RWPE2 (cell line): Measurements from ENCODE around the gene C16orf86.

Source experiments
- ATAC-seq: fragments of 200-7000 bp; cut with Tn5 transposase; 3 replicates; pipeline ENCODE4 v1.9.1; 2021; ENCODE audit warnings: low read depth
- DNase-seq: peaks from one replicate; pipeline ENCODE4 v3.0.0-alpha.2; 2020; ENCODE audit warnings: low spot score
- H3K27ac ChIP-seq: fragments of 450-650 bp; 2 replicates; pipeline ENCODE4 v1.5.1; 2017; ENCODE audit warnings: mild to moderate bottlenecking; ENCODE audit not compliant: poor library complexity, severe bottlenecking
- H3K27me3 ChIP-seq: fragments of 250-450 bp; sonication (Bioruptor Pico); 2 replicates; pipeline ENCODE4 v1.5.1; 2021; ENCODE audit warnings: mild to moderate bottlenecking, moderate library complexity; ENCODE audit not compliant: insufficient read depth, poor library complexity, severe bottlenecking
- H3K36me3 ChIP-seq: fragments of 250-450 bp; sonication (Bioruptor Pico); 2 replicates; pipeline ENCODE4 v1.5.1; 2020; ENCODE audit warnings: low read depth, mild to moderate bottlenecking, moderate library complexity
- H3K4me1 ChIP-seq: fragments of 250-450 bp; sonication (Bioruptor Pico); 2 replicates; pipeline ENCODE4 v1.5.1; 2021; ENCODE audit warnings: mild to moderate bottlenecking, moderate library complexity; ENCODE audit not compliant: insufficient read depth, poor library complexity, severe bottlenecking
- H3K4me3 ChIP-seq: fragments of 250-450 bp; sonication (Bioruptor Pico); 2 replicates; pipeline ENCODE4 v1.5.1; 2021; ENCODE audit warnings: mild to moderate bottlenecking, moderate library complexity; ENCODE audit not compliant: severe bottlenecking
- H3K9me3 ChIP-seq: fragments of 250-450 bp; sonication (Bioruptor Pico); 2 replicates; pipeline ENCODE4 v1.5.1; 2021; ENCODE audit warnings: mild to moderate bottlenecking, moderate library complexity; ENCODE audit not compliant: severe bottlenecking
- TF ChIP-seq, protein P1 (sequence below): fragments of 450-650 bp; IDR thresholded peaks from one replicate; pipeline ENCODE4 v1.5.1; 2017; ENCODE audit warnings: mild to moderate bottlenecking, moderate library complexity; ENCODE audit not compliant: poor library complexity, severe bottlenecking

Gene C16orf86, protein sequence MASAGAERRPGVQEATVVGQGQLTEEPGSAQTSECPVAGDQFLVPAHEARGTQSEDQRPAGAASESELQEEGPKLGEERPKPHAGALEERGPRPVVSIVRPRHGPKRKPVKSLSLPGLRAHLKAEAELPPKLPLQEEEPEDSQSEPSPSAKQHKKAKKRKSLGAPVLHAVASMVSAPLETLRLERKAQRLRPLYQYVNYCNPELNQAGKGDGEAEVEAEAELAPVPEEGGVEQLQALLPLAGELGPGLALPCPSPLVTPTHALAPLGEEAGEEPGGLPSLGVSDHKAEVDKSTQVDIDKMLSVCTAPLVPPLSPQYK

DNA sequence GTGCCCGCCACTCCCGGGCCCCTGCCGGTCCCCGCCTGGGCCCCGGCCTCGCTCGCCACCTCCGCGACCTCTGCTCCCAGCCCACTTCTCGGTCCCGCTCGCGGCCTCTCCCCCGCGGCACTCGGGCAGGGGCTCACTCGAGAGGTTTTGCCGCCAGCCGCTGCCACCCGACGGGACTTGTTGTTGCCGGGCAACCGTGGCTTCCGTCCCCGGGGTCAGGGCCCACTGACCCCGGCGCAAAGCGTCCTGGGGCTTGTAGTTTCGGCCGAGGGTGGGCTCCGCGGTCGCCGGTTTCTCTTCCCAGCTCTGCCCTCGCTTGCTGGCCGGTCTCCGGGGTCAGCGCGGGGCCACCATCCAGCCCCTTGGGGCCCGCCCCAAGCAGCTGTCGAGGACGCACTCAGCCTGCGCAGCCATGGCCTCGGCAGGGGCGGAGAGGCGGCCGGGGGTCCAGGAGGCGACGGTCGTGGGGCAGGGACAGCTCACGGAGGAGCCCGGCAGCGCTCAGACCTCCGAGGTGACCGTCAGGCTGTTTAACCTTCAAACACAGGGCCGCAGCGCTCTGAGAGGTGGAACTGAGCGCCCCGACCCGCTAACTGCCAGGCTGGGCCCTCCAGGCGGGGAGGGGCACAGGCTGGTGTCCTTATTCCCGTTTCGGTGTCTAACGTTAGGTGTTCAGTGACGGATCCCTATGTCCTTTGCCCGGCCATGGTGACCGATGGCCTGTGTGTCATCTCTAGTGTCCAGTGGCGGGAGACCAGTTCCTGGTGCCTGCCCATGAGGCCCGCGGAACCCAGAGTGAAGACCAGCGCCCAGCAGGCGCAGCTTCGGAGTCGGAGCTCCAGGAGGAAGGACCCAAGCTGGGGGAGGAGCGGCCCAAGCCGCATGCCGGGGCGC lies at the start of gene C16orf86, which contains the start of gene ENKD1:
Gene C16orf86 (plus strand): TSS at position 256 of the 894 bp plus-strand sequence. CDS start 157 bp downstream, at position 413.
Gene ENKD1 (minus strand): TSS at position 192 of the 894 bp plus-strand sequence. CDS start 308 bp downstream, outside the sequence.
- Histone ChIP-seq H3K27ac (peak within 1 kb of the TSS; percentile 54), H3K4me1 (peaks cover 6% of the 10 kb centered on the region), H3K36me3 (no peaks in the 10 kb centered on the region), H3K9me3 (no peaks in the 10 kb centered on the region), H3K27me3 (no peaks in the 10 kb centered on the region), H3K4me3 (peak within 1 kb of the TSS; percentile 71)
- TF ChIP-seq, protein P1, sequence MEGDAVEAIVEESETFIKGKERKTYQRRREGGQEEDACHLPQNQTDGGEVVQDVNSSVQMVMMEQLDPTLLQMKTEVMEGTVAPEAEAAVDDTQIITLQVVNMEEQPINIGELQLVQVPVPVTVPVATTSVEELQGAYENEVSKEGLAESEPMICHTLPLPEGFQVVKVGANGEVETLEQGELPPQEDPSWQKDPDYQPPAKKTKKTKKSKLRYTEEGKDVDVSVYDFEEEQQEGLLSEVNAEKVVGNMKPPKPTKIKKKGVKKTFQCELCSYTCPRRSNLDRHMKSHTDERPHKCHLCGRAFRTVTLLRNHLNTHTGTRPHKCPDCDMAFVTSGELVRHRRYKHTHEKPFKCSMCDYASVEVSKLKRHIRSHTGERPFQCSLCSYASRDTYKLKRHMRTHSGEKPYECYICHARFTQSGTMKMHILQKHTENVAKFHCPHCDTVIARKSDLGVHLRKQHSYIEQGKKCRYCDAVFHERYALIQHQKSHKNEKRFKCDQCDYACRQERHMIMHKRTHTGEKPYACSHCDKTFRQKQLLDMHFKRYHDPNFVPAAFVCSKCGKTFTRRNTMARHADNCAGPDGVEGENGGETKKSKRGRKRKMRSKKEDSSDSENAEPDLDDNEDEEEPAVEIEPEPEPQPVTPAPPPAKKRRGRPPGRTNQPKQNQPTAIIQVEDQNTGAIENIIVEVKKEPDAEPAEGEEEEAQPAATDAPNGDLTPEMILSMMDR = no peak
- peak; percentile 60 for ATAC-seq
- DNase-seq = peak; percentile 83

DNA sequence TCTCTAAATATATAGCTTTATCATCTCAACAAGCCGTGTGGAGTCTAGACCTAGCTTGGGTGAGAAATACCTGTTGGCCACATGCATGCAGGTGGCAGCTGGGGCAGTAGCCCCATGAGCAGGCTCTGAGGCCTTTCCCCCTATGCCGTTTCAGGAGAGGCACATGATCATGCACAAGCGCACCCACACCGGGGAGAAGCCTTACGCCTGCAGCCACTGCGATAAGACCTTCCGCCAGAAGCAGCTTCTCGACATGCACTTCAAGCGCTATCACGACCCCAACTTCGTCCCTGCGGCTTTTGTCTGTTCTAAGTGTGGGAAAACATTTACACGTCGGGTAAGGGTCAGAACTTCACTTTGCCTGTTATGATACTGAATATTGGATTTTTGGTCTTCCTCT lies 38.4 kb upstream of the C16orf86 start:
- H3K4me1 ChIP-seq = no peaks in the 10 kb centered on the region
- peaks cover 68% of the 10 kb centered on the region for H3K36me3 ChIP-seq
- no peak overlapping the region for H3K27ac ChIP-seq
- DNase-seq (no peak), ATAC-seq (no peak)
- no peaks in the 10 kb centered on the region for H3K9me3 ChIP-seq
- TF ChIP-seq, protein P1 = no peak
- no peak overlapping the region for H3K4me3 ChIP-seq
- H3K27me3 ChIP-seq = no peaks in the 10 kb centered on the region

DNA sequence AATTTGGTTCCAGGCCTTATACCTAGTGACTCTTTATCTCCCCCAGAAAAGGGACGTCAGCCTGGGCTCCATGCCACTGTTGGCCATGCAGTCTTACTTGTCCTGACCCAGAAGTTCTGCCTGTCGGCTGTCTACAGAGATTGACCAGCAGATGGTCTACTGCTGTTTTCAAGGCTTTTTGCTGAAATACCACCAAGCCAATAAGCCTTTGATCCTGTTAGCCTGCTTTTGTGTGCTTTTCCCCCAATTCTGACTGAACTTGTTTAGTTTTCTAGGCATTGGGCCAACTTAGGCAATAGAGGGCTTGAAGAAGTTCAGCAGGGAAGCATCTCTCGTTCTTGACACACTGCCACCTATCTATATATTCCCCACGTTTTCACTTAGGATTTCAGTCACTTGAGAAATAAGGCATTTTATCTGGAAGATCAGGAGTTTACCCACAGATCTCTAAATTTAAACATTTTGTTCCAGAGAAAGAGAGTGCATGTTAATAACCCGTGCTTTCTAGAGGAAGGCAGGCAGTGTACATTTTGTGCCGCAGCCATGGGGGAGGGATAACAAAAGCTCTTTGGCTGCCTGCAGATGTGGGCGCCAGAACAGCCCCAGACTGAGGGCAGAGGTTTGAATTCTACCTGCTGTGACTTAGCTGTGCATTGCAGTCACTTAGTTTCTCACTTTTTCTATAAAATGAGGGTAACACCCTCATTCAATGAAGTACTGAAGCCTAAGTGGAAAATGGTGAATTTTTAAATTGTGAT lies 34.0 kb upstream of the C16orf86 start:
- TF ChIP-seq, protein P1 = no peak
- H3K4me3 ChIP-seq = no peak overlapping the region
- ATAC-seq (no peak), DNase-seq (no peak)
- no peaks in the 10 kb centered on the region for H3K27me3 ChIP-seq
- H3K4me1 ChIP-seq = no peaks in the 10 kb centered on the region
- no peaks in the 10 kb centered on the region for H3K9me3 ChIP-seq
- peaks cover 73% of the 10 kb centered on the region for H3K36me3 ChIP-seq
- H3K27ac ChIP-seq = no peak overlapping the region

DNA sequence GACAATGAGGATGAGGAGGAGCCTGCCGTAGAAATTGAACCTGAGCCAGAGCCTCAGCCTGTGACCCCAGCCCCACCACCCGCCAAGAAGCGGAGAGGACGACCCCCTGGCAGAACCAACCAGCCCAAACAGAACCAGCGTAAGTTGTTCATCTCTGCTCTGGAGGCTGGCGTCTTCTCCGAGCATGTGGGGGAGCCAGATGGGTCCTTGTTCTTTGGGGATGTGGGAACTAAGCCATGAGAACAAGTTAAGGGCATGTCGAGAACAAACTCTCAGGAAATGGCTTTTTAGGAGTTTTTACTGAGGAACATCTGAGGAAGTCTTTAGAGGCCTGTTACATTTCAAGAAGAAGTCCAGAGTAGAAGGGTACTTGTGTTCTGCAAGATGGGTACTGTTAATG lies 29.9 kb upstream of the C16orf86 start:
- H3K9me3 ChIP-seq = no peaks in the 10 kb centered on the region
- ATAC-seq = no peak

More for the DNA sequence above, 29.9 kb upstream of the C16orf86 start:
- Histone ChIP-seq H3K27ac (no peak overlapping the region), H3K27me3 (no peaks in the 10 kb centered on the region), H3K4me3 (no peak overlapping the region), H3K4me1 (no peaks in the 10 kb centered on the region), H3K36me3 (peaks cover 65% of the 10 kb centered on the region)
- no peak for DNase-seq
- TF ChIP-seq, protein P1 = no peak
